Kidney (tissue), 14 donors: ENCODE results near the gene KDELR3. TPM values are rescaled to one million over a fixed set of nuclear protein-coding genes. Genes with fewer than 3 reads are reported as not detected.

Experiments
- DNase-seq, 5 donors: peaks; one replicate each; pipeline ENCODE4 v3.0.0-alpha.2; 2013 to 2020
- FAIRE-seq: peaks from 2 replicates; lab custom pipeline; 2012; peaks lifted over from hg19 to GRCh38; lab: Jason Lieb, UNC
- H3K27ac ChIP-seq, 2 donors: one replicate each; pipeline ENCODE4 v1.7.0; 2013; ENCODE audit warnings: low read depth in 2 of 2, low read length in 2 of 2, inconsistent platforms in 1 of 2
- H3K27me3 ChIP-seq: one replicate; pipeline ENCODE4 v1.7.1; 2013; ENCODE audit warnings: low read length, inconsistent platforms; ENCODE audit not compliant: control insufficient read depth, insufficient read depth
- H3K36me3 ChIP-seq, 3 donors: one replicate each; pipeline versions ENCODE4 v1.7.0 to v1.7.1; 2013; ENCODE audit warnings: low read length in 3 of 3, control low read depth in 1 of 3, inconsistent platforms in 1 of 3; ENCODE audit not compliant: insufficient read depth in 3 of 3, control insufficient read depth in 2 of 3
- H3K4me1 ChIP-seq, 3 donors: one replicate each; pipeline versions ENCODE4 v1.7.0 to v1.7.1; 2013; ENCODE audit warnings: low read length in 3 of 3, inconsistent platforms in 1 of 3, low read depth in 1 of 3; ENCODE audit not compliant: control insufficient read depth in 2 of 3, insufficient read depth in 2 of 3
- H3K4me3 ChIP-seq, 3 donors: one replicate each; pipeline versions ENCODE4 v1.7.0 to v1.8.1; 2013; ENCODE audit warnings: low read length in 3 of 3, control low read depth in 1 of 3, inconsistent platforms in 1 of 3
- H3K9ac ChIP-seq, 3 donors: one replicate each; pipeline versions ENCODE4 v1.7.0 to v1.7.1; 2013; ENCODE audit warnings: low read length in 3 of 3, control low read depth in 1 of 3, inconsistent platforms in 1 of 3
- H3K9me3 ChIP-seq, 3 donors: one replicate each; pipeline versions ENCODE4 v1.7.0 to v1.7.1; 2013; ENCODE audit warnings: low read length in 3 of 3, control low read depth in 1 of 3, inconsistent platforms in 1 of 3; ENCODE audit not compliant: control insufficient read depth in 2 of 3, insufficient read depth in 1 of 3
- intact Hi-C: fragments of 100-400 bp; cut with DNase I; formaldehyde crosslinking; loops from one replicate; pipeline ENCODE4 v1.11.1; 2022
- polyA plus RNA-seq: library from polyadenylated mRNA; stranded (reverse); fragments of 350-450 nt; fragmentation: Illumina TruSeq; extraction: RNeasy Lipid Tissue Mini Kit (QIAGEN cat#74804); gene quantifications from one replicate; pipeline ENCODE4 v1.2.3, GENCODE V29; 2014; ENCODE audit warnings: low read depth, low replicate concordance; ENCODE audit not compliant: insufficient read depth
- total RNA-seq: library from RNA; stranded (reverse); fragmentation: NEBNext Ultra II Directional; extraction: Animal tissue kit (Norgen Biotek cat#: 25700); gene quantifications from one replicate; pipeline ENCODE4 v1.2.1, GENCODE V29; 2021
- TF ChIP-seq, protein P1 (sequence below): IDR thresholded peaks from 3 replicates; pipeline ENCODE4 v1.5.1; 2012; ENCODE audit warnings: mild to moderate bottlenecking, moderate library complexity, borderline replicate concordance; ENCODE audit not compliant: insufficient read depth; ENCODE audit errors: extremely low read depth
- donor health status: control.
- donor health status: control.
- donor health status: control.
- donor health status: control.
- donor health status: control.
- donor health status: DM: yes; HTN: yes; CAD: no.
- donor health status: Normal renal cell carcinoma (clear cell type).

KDELR3 gene
- total and polyA plus RNA-seq, 2 donors from 2014 or later: 11.4 to 16.7 TPM

DNA sequence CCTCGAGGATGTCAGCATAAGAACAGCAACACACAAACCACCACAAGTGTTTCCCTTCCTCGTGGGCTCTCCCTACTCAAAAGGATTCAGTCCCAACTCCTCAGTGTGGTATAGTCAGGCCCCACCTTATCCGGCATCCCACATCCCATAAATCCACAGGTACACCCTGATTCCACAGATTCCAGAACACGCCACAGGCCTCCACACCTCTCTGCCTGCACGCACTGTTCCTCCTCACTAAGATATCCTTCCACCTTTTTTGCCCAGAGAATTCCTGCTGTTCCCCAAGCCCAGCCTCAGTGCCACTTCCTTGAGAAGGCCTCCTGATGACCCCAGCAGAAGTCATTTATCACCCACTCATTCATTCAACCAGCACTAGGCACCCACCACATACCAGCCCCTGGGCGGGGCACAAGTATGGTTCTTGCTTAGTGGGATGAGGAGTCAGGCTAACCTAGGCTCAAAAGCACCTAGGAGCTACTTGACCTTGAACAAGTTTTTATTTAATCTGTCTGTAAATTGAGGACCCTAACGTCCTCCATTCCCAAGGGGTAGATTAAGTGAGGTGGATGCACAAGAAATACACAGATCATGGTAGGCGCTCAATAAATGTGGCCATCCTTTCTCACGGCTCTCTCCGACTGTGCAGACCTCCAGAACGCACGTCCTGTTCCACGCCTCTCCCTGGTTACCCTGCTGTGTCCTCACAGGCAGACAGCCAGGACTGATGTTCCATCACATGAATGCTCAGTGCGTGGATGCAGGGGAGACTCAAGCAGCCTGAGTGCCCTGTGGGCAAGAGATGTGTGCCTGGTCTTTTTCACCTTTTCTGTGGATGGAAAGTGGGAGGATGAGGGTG, 10.8 kb upstream of the KDELR3 start:
- TF ChIP-seq, protein P1, sequence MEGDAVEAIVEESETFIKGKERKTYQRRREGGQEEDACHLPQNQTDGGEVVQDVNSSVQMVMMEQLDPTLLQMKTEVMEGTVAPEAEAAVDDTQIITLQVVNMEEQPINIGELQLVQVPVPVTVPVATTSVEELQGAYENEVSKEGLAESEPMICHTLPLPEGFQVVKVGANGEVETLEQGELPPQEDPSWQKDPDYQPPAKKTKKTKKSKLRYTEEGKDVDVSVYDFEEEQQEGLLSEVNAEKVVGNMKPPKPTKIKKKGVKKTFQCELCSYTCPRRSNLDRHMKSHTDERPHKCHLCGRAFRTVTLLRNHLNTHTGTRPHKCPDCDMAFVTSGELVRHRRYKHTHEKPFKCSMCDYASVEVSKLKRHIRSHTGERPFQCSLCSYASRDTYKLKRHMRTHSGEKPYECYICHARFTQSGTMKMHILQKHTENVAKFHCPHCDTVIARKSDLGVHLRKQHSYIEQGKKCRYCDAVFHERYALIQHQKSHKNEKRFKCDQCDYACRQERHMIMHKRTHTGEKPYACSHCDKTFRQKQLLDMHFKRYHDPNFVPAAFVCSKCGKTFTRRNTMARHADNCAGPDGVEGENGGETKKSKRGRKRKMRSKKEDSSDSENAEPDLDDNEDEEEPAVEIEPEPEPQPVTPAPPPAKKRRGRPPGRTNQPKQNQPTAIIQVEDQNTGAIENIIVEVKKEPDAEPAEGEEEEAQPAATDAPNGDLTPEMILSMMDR: no peak
- Histone ChIP-seq H3K27me3 (peaks cover 12% of the 10 kb centered on the region), H3K36me3 (no peaks in the 10 kb centered on the region), H3K27ac (no peak overlapping the region), H3K9me3 (no peaks in the 10 kb centered on the region), H3K4me3 (no peak overlapping the region), H3K9ac (no peak overlapping the region), H3K4me1 (peaks cover 0 to 2% (median 0%) of the 10 kb centered on the region in 3 donors)
- DNase-seq: peak in 1 of 5 donors; percentile 41
- intact Hi-C loops: no loop called here
- no peak for FAIRE-seq

DNA sequence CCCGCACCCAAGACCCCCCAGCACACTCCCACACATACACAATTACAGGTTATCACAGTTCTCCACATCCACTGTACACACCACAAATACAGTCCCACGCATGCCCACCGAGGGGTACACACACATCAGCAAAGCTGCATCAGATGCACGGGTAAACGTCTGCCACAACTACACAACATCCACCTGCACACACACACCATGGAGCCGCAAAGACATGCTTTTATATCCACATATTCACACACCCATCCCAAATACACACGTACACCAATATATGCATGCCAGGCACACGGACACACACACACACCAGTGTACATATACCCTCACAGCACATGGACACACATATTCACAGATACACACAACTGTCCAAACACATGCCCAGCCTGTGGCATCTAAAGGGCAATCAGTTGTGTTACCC, 7.5 kb upstream of the KDELR3 start:
- FAIRE-seq (no peak), DNase-seq (peak in 2 of 5 donors; percentile 29 to 41)
- Histone ChIP-seq H3K27me3 (no peaks in the 10 kb centered on the region), H3K4me3 (no peak overlapping the region), H3K27ac (no peak overlapping the region), H3K9ac (no peak overlapping the region), H3K36me3 (no peaks in the 10 kb centered on the region), H3K9me3 (no peaks in the 10 kb centered on the region), H3K4me1 (no peaks in the 10 kb centered on the region)
- intact Hi-C loops: no loop called here
- TF ChIP-seq, protein P1: no peak

DNA sequence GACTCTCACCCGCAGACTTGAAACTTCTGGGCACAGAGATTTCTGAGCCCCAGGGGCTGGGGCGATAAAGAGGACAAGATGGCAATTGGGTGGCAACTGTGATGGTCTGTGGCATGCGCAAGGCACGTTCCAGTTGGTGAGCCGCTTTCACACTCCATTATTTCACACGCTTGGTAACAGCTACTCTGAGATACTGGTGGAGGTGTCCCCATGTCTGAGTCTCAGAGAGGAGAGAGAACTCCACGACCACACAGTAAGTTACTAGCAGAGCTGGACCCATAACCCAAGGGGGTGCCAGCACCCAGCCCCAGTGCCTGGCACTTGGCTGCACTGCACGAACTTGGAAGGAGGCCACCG, 6.9 kb upstream of the KDELR3 start:
- no peak overlapping the region for H3K27ac ChIP-seq
- H3K4me1 ChIP-seq: no peaks in the 10 kb centered on the region
- FAIRE-seq (no peak), DNase-seq (peak in 1 of 5 donors; percentile 30)
- H3K36me3 ChIP-seq: no peaks in the 10 kb centered on the region
- H3K27me3 ChIP-seq: no peaks in the 10 kb centered on the region
- H3K4me3 ChIP-seq: peak overlapping the region in 1 of 3 donors; percentile 19
- intact Hi-C loops: no loop called here
- H3K9me3 ChIP-seq: no peaks in the 10 kb centered on the region
- TF ChIP-seq, protein P1: no peak
- H3K9ac ChIP-seq: peak overlapping the region in 1 of 3 donors; percentile 26
